WTC11 (cell line): ENCODE measurements around the gene PAPPA2. TPM values are rescaled to one million over a fixed set of nuclear protein-coding genes. Genes with fewer than 3 reads are reported as not detected.

Experiments used
- ATAC-seq: fragments of 200-7000 bp; cut with Tn5 transposase; 2 replicates; pipeline ENCODE4 v1.10.0; 2021; ENCODE audit warnings: mild to moderate bottlenecking, moderate library complexity
- CTCF ChIA-PET: fragments of 300-600 bp; sonication (Branson Sonifier 250); formaldehyde crosslinking; loops from one replicate; lab custom pipeline; 2021; ENCODE audit warnings: antibody characterized with exemption; lab: Charles Lee
- POLR2A ChIA-PET: fragments of 350-600 bp; sonication (Branson Sonifier 250); formaldehyde crosslinking; loops from one replicate; lab custom pipeline; 2021; ENCODE audit warnings: antibody characterized with exemption; lab: Charles Lee
- DNase-seq: peaks from one replicate; pipeline ENCODE4 v3.0.0; 2021; ENCODE audit warnings: low spot score
- H3K27ac Mint-ChIP-seq: 2 replicates; pipeline ENCODE4 v1.8.0; 2021; ENCODE audit warnings: mixed read lengths
- H3K27me3 Mint-ChIP-seq: 2 replicates; pipeline ENCODE4 v1.8.0; 2021; ENCODE audit warnings: low read depth, mild to moderate bottlenecking, moderate library complexity, mixed read lengths
- H3K36me3 Mint-ChIP-seq: 2 replicates; pipeline ENCODE4 v1.8.0; 2021; ENCODE audit warnings: mixed read lengths
- H3K4me1 Mint-ChIP-seq: 2 replicates; pipeline ENCODE4 v1.8.0; 2022; ENCODE audit warnings: mixed read lengths
- H3K4me3 Mint-ChIP-seq: 2 replicates; pipeline ENCODE4 v1.8.0; 2021; ENCODE audit warnings: mild to moderate bottlenecking, moderate library complexity, mixed read lengths
- H3K9me3 Mint-ChIP-seq: 2 replicates; pipeline ENCODE4 v1.8.0; 2021; ENCODE audit warnings: mixed read lengths
- CREM ChIP-seq: sonication (generic); formaldehyde crosslinking; IDR thresholded peaks from 2 replicates; pipeline ENCODE4 v1.8.1; 2022; ENCODE audit warnings: mild to moderate bottlenecking, missing genetic modification reagents, moderate library complexity
- ELF4 ChIP-seq: sonication (generic); formaldehyde crosslinking; IDR thresholded peaks from 2 replicates; pipeline ENCODE4 v1.8.1; 2022; ENCODE audit warnings: low read depth, mild to moderate bottlenecking, moderate library complexity, missing genetic modification reagents
- FOXP1 ChIP-seq: sonication (generic); formaldehyde crosslinking; IDR thresholded peaks from 2 replicates; pipeline ENCODE4 v1.8.0; 2022; ENCODE audit warnings: missing genetic modification reagents, mild to moderate bottlenecking, moderate library complexity, borderline replicate concordance
- GRHL2 ChIP-seq: fragments of 250-450 bp; sonication (Bioruptor Pico); IDR thresholded peaks from 2 replicates; pipeline ENCODE4 v1.8.0; 2022; ENCODE audit warnings: mild to moderate bottlenecking, moderate library complexity; ENCODE audit not compliant: insufficient replicate concordance, severe bottlenecking
- JUN ChIP-seq: sonication (generic); formaldehyde crosslinking; IDR thresholded peaks from 2 replicates; pipeline ENCODE4 v1.8.0; 2023; ENCODE audit warnings: mild to moderate bottlenecking, missing genetic modification reagents
- KAT7 ChIP-seq: sonication (generic); formaldehyde crosslinking; IDR thresholded peaks from 2 replicates; pipeline ENCODE4 v1.8.1; 2023; ENCODE audit warnings: missing genetic modification reagents, mild to moderate bottlenecking, borderline replicate concordance
- NFE2L1 ChIP-seq: sonication (generic); formaldehyde crosslinking; IDR thresholded peaks from 2 replicates; pipeline ENCODE4 v1.8.1; 2023; ENCODE audit warnings: missing genetic modification reagents
- NR2C2 ChIP-seq: sonication (generic); formaldehyde crosslinking; IDR thresholded peaks from 2 replicates; pipeline ENCODE4 v1.8.0; 2022; ENCODE audit warnings: mild to moderate bottlenecking, missing genetic modification reagents
- NR3C1 ChIP-seq: sonication (generic); formaldehyde crosslinking; conservative IDR thresholded peaks from 2 replicates; pipeline ENCODE4 v1.8.1; 2023; ENCODE audit warnings: low read depth, mild to moderate bottlenecking, missing genetic modification reagents
- SOX15 ChIP-seq: fragments of 250-450 bp; sonication (Bioruptor Pico); IDR thresholded peaks from 2 replicates; pipeline ENCODE4 v1.9.0; 2021; ENCODE audit warnings: mild to moderate bottlenecking
- STAT6 ChIP-seq: sonication (generic); formaldehyde crosslinking; conservative IDR thresholded peaks from 2 replicates; pipeline ENCODE4 v1.8.1; 2023; ENCODE audit warnings: mild to moderate bottlenecking, low read depth, missing genetic modification reagents, moderate library complexity
- ZBTB21 ChIP-seq: sonication (generic); formaldehyde crosslinking; IDR thresholded peaks from 2 replicates; pipeline ENCODE4 v1.8.1; 2023; ENCODE audit warnings: mild to moderate bottlenecking, missing genetic modification reagents, borderline replicate concordance
- ZNF138 ChIP-seq: sonication (generic); formaldehyde crosslinking; conservative IDR thresholded peaks from 2 replicates; pipeline ENCODE4 v1.8.1; 2022; ENCODE audit warnings: mild to moderate bottlenecking, moderate library complexity, missing genetic modification reagents
- ZNF396 ChIP-seq: fragments of 250-450 bp; sonication (Bioruptor Pico); IDR thresholded peaks from 2 replicates; pipeline ENCODE4 v1.8.0; 2021; ENCODE audit warnings: mild to moderate bottlenecking, moderate library complexity, borderline replicate concordance
- ZNF425 ChIP-seq: fragments of 250-450 bp; sonication (Bioruptor Pico); conservative IDR thresholded peaks from 2 replicates; pipeline ENCODE4 v1.9.0; 2021; ENCODE audit warnings: mild to moderate bottlenecking
- total RNA-seq: library from RNA; stranded (reverse); gene quantifications from 3 replicates; pipeline ENCODE4 v1.2.3, GENCODE V29; 2021
- TF ChIP-seq, protein P1 (sequence below): fragments of 250-450 bp; sonication (Bioruptor Pico); IDR thresholded peaks from 2 replicates; pipeline ENCODE4 v1.9.0; 2021; ENCODE audit warnings: mild to moderate bottlenecking
- TF ChIP-seq, protein P2 (sequence below): fragments of 200-600 bp; IDR thresholded peaks from 2 replicates; pipeline ENCODE4 v1.8.0; 2022; ENCODE audit warnings: antibody characterized with exemption
- TF ChIP-seq, protein P3 (sequence below): sonication (generic); formaldehyde crosslinking; IDR thresholded peaks from 2 replicates; pipeline ENCODE4 v1.8.0; 2022; ENCODE audit warnings: mild to moderate bottlenecking, missing genetic modification reagents
- TF ChIP-seq, protein P4 (sequence below): sonication (generic); formaldehyde crosslinking; IDR thresholded peaks from 2 replicates; pipeline ENCODE4 v1.8.0; 2022; ENCODE audit warnings: mild to moderate bottlenecking, missing genetic modification reagents
- TF ChIP-seq, protein P5 (sequence below): fragments of 250-450 bp; sonication (Bioruptor Pico); IDR thresholded peaks from 2 replicates; pipeline ENCODE4 v2.1.2; 2022; ENCODE audit warnings: mild to moderate bottlenecking, moderate library complexity

The PAPPA2 gene
- total RNA-seq, 1 experiment from 2014 or later: 0.74 TPM

GRCh38 chr1:176576670-176577069, 113.7 kb downstream of the PAPPA2 start (continued):
- TF ChIP-seq, protein P1, sequence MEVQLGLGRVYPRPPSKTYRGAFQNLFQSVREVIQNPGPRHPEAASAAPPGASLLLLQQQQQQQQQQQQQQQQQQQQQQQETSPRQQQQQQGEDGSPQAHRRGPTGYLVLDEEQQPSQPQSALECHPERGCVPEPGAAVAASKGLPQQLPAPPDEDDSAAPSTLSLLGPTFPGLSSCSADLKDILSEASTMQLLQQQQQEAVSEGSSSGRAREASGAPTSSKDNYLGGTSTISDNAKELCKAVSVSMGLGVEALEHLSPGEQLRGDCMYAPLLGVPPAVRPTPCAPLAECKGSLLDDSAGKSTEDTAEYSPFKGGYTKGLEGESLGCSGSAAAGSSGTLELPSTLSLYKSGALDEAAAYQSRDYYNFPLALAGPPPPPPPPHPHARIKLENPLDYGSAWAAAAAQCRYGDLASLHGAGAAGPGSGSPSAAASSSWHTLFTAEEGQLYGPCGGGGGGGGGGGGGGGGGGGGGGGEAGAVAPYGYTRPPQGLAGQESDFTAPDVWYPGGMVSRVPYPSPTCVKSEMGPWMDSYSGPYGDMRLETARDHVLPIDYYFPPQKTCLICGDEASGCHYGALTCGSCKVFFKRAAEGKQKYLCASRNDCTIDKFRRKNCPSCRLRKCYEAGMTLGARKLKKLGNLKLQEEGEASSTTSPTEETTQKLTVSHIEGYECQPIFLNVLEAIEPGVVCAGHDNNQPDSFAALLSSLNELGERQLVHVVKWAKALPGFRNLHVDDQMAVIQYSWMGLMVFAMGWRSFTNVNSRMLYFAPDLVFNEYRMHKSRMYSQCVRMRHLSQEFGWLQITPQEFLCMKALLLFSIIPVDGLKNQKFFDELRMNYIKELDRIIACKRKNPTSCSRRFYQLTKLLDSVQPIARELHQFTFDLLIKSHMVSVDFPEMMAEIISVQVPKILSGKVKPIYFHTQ (CRISPR knock-in tag): no peak

DNA sequence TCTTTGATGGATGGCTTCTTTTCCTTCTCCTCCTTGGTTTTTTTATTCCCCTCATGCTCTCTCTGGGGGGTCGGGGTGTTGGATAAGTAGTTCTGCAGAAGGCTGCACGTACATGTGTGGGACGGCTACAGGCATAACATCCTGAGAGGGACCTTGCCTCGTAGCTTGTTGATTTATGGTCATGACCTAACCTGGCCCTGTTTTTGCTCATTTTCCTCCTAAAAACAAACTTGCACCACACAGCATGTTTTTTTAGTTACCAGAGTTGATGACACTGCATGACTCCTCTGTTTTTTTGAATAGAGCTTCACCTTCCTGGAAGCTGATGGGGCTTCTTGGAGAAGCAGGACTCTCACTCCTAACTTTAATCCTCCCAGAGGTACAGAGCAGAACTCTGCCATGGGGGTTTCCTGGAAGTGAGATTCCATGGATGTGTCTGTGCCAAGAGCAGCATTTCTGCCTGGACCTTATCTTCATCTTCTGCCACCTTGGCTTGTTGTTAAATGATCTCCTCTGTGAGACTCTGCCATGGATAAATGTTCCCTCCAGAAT, 114.7 kb downstream of the PAPPA2 start:
- no peaks in the 10 kb centered on the region for H3K27me3 Mint-ChIP-seq
- ChIA-PET CTCF (interaction anchor here (1.5 kb wide), 2 partner anchors 114 to 303 kb away, joined by 3 to 5 read pairs; no protein-coding TSS in a partner anchor), POLR2A (no interaction called here)
- H3K4me1 Mint-ChIP-seq: no peaks in the 10 kb centered on the region
- no peaks in the 10 kb centered on the region for H3K9me3 Mint-ChIP-seq
- TF ChIP-seq SOX15 (CRISPR knock-in tag): no peak
- TF ChIP-seq ELF4: no peak
- no peak for TF ChIP-seq NR3C1 (CRISPR knock-in tag)
- TF ChIP-seq ZNF396: no peak
- TF ChIP-seq CREM (CRISPR knock-in tag): no peak
- no peak for TF ChIP-seq ZNF138 (CRISPR knock-in tag)
- TF ChIP-seq, protein P2, sequence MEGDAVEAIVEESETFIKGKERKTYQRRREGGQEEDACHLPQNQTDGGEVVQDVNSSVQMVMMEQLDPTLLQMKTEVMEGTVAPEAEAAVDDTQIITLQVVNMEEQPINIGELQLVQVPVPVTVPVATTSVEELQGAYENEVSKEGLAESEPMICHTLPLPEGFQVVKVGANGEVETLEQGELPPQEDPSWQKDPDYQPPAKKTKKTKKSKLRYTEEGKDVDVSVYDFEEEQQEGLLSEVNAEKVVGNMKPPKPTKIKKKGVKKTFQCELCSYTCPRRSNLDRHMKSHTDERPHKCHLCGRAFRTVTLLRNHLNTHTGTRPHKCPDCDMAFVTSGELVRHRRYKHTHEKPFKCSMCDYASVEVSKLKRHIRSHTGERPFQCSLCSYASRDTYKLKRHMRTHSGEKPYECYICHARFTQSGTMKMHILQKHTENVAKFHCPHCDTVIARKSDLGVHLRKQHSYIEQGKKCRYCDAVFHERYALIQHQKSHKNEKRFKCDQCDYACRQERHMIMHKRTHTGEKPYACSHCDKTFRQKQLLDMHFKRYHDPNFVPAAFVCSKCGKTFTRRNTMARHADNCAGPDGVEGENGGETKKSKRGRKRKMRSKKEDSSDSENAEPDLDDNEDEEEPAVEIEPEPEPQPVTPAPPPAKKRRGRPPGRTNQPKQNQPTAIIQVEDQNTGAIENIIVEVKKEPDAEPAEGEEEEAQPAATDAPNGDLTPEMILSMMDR: no peak
- TF ChIP-seq, protein P3, sequence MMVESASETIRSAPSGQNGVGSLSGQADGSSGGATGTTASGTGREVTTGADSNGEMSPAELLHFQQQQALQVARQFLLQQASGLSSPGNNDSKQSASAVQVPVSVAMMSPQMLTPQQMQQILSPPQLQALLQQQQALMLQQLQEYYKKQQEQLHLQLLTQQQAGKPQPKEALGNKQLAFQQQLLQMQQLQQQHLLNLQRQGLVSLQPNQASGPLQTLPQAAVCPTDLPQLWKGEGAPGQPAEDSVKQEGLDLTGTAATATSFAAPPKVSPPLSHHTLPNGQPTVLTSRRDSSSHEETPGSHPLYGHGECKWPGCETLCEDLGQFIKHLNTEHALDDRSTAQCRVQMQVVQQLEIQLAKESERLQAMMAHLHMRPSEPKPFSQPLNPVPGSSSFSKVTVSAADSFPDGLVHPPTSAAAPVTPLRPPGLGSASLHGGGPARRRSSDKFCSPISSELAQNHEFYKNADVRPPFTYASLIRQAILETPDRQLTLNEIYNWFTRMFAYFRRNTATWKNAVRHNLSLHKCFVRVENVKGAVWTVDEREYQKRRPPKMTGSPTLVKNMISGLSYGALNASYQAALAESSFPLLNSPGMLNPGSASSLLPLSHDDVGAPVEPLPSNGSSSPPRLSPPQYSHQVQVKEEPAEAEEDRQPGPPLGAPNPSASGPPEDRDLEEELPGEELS: no peak
- no peak for TF ChIP-seq STAT6
- TF ChIP-seq NFE2L1 (CRISPR knock-in tag): no peak
- TF ChIP-seq JUN: no peak
- no peak for TF ChIP-seq GRHL2 (CRISPR knock-in tag)
- TF ChIP-seq FOXP1 (CRISPR knock-in tag): no peak
- no peak for TF ChIP-seq ZBTB21
- TF ChIP-seq ZNF425: no peak
- TF ChIP-seq, protein P4, sequence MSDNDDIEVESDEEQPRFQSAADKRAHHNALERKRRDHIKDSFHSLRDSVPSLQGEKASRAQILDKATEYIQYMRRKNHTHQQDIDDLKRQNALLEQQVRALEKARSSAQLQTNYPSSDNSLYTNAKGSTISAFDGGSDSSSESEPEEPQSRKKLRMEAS (CRISPR knock-in tag): no peak
- TF ChIP-seq KAT7 (CRISPR knock-in tag): no peak
- TF ChIP-seq, protein P5, sequence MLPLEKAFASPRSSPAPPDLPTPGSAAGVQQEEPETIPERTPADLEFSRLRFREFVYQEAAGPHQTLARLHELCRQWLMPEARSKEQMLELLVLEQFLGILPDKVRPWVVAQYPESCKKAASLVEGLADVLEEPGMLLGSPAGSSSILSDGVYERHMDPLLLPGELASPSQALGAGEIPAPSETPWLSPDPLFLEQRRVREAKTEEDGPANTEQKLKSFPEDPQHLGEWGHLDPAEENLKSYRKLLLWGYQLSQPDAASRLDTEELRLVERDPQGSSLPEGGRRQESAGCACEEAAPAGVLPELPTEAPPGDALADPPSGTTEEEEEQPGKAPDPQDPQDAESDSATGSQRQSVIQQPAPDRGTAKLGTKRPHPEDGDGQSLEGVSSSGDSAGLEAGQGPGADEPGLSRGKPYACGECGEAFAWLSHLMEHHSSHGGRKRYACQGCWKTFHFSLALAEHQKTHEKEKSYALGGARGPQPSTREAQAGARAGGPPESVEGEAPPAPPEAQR (CRISPR knock-in tag): no peak
- TF ChIP-seq NR2C2 (CRISPR knock-in tag): no peak
- H3K4me3 Mint-ChIP-seq: no peak overlapping the region
- no peak for DNase-seq
- no peak overlapping the region for H3K27ac Mint-ChIP-seq
- ATAC-seq: no peak
- no peaks in the 10 kb centered on the region for H3K36me3 Mint-ChIP-seq
